A549 (cell line): ENCODE measurements around the gene KLF16.

Source experiments
- BHLHE40 ChIP-seq: IDR thresholded peaks from 2 replicates; pipeline ENCODE4 v1.6.1; 2012; ENCODE audit warnings: low read depth, low read length, inconsistent platforms
- CEBPB ChIP-seq, 2 experiments: fragments of >200 bp in 1 of 2; sonication (Bioruptor Twin) in 1 of 2; formaldehyde crosslinking in 1 of 2; IDR thresholded peaks; 2 replicates each; pipeline ENCODE4 v1.6.1; 2012 to 2016
- EHMT2 ChIP-seq: fragments of 200-600 bp; sonication (generic); IDR thresholded peaks from 2 replicates; pipeline ENCODE4 v1.6.1; 2016; ENCODE audit warnings: antibody characterized with exemption, low read depth, mild to moderate bottlenecking, moderate library complexity
- GATA3 ChIP-seq: IDR thresholded peaks from 2 replicates; pipeline ENCODE4 v1.6.1; 2012; ENCODE audit warnings: borderline replicate concordance
- KDM5A ChIP-seq: fragments of 200-600 bp; sonication (generic); IDR thresholded peaks from 2 replicates; pipeline ENCODE4 v1.6.1; 2016; ENCODE audit warnings: antibody characterized with exemption, mild to moderate bottlenecking
- MAFK ChIP-seq: fragments of 450-650 bp; IDR thresholded peaks from 2 replicates; pipeline ENCODE4 v1.6.1; 2014; ENCODE audit not compliant: partially characterized antibody
- NR3C1 ChIP-seq: fragments of >200 bp; sonication (Bioruptor Twin); formaldehyde crosslinking; IDR thresholded peaks from 3 replicates; pipeline ENCODE4 v1.6.1; 2017
- POLR2AphosphoS2 ChIP-seq: conservative IDR thresholded peaks from 2 replicates; pipeline ENCODE4 v1.6.1; 2012; ENCODE audit warnings: low read length, improper control_type of control experiment, inconsistent platforms
- RAD21 ChIP-seq, 2 experiments: fragments of >200 bp in 1 of 2; sonication (Bioruptor Twin) in 1 of 2; formaldehyde crosslinking in 1 of 2; IDR thresholded peaks in 1 of 2; conservative IDR thresholded peaks in 1 of 2; 2 replicates in 1 of 2; 3 replicates in 1 of 2; pipeline ENCODE4 v1.6.1; 2012 to 2018; ENCODE audit warnings: inconsistent platforms in 1 of 2
- TF ChIP-seq, protein P1 (sequence below): fragments of >200 bp; sonication (Bioruptor Twin); formaldehyde crosslinking; IDR thresholded peaks from 3 replicates; pipeline ENCODE4 v1.5.1; 2016
- TF ChIP-seq, protein P2 (sequence below): fragments of 450-650 bp; IDR thresholded peaks from 2 replicates; pipeline ENCODE4 v1.6.1; 2014; ENCODE audit warnings: antibody characterized with exemption
- TF ChIP-seq, protein P3 (sequence below): fragments of 250-450 bp; sonication (Bioruptor Pico); IDR thresholded peaks from 2 replicates; pipeline ENCODE4 v1.5.0; 2021; ENCODE audit warnings: mild to moderate bottlenecking, moderate library complexity, borderline replicate concordance
- TF ChIP-seq, protein P4 (sequence below): IDR thresholded peaks from 2 replicates; pipeline ENCODE4 v1.6.1; 2012

DNA sequence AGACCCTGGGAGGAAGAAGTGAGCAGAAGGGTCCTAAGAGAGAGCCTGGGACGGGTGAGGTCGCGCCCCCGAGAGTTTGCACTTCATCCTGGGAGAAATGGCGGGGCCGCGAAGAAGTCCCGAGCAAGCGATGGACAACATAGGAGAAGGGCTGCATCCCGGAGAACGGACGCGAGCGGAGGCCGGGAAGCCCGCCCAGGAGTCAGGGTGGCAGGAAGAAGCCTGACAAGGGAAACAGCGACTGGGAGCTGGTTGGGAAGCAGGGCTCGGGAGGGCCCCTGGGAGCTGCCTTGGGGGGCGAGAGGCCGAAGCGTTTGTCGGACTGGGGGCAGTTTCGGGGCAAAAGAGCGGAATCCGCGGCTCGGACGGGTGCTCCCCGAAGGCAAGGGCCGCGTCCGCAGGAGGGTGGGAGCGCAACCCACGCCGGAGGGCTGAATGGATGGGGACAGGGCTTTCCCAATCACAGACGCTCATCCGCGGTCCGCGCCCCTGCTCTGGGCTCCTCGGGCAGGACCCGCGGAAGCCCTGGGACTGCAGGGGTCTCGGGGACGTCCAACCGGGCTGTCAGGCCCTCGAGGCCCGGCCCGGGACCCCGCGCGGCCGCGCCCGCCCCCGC is 21.4 kb upstream of the KLF16 start:
- TF ChIP-seq, protein P1, sequence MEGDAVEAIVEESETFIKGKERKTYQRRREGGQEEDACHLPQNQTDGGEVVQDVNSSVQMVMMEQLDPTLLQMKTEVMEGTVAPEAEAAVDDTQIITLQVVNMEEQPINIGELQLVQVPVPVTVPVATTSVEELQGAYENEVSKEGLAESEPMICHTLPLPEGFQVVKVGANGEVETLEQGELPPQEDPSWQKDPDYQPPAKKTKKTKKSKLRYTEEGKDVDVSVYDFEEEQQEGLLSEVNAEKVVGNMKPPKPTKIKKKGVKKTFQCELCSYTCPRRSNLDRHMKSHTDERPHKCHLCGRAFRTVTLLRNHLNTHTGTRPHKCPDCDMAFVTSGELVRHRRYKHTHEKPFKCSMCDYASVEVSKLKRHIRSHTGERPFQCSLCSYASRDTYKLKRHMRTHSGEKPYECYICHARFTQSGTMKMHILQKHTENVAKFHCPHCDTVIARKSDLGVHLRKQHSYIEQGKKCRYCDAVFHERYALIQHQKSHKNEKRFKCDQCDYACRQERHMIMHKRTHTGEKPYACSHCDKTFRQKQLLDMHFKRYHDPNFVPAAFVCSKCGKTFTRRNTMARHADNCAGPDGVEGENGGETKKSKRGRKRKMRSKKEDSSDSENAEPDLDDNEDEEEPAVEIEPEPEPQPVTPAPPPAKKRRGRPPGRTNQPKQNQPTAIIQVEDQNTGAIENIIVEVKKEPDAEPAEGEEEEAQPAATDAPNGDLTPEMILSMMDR, result no peak
- TF ChIP-seq KDM5A, result no peak
- TF ChIP-seq, protein P2, sequence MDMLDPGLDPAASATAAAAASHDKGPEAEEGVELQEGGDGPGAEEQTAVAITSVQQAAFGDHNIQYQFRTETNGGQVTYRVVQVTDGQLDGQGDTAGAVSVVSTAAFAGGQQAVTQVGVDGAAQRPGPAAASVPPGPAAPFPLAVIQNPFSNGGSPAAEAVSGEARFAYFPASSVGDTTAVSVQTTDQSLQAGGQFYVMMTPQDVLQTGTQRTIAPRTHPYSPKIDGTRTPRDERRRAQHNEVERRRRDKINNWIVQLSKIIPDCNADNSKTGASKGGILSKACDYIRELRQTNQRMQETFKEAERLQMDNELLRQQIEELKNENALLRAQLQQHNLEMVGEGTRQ, result no peak
- TF ChIP-seq, protein P3, sequence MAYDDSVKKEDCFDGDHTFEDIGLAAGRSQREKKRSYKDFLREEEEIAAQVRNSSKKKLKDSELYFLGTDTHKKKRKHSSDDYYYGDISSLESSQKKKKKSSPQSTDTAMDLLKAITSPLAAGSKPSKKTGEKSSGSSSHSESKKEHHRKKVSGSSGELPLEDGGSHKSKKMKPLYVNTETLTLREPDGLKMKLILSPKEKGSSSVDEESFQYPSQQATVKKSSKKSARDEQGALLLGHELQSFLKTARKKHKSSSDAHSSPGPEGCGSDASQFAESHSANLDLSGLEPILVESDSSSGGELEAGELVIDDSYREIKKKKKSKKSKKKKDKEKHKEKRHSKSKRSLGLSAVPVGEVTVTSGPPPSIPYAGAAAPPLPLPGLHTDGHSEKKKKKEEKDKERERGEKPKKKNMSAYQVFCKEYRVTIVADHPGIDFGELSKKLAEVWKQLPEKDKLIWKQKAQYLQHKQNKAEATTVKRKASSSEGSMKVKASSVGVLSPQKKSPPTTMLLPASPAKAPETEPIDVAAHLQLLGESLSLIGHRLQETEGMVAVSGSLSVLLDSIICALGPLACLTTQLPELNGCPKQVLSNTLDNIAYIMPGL (CRISPR knock-in tag), result no peak
- no peak for TF ChIP-seq GATA3
- no peak for TF ChIP-seq CEBPB (IDR thresholded peaks at IDR 0.05)
- no peak for TF ChIP-seq MAFK
- no peak for TF ChIP-seq EHMT2
- TF ChIP-seq NR3C1, result no peak
- TF ChIP-seq, protein P4, sequence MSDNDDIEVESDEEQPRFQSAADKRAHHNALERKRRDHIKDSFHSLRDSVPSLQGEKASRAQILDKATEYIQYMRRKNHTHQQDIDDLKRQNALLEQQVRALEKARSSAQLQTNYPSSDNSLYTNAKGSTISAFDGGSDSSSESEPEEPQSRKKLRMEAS, result no peak
- TF ChIP-seq BHLHE40, result no peak
- no peak for TF ChIP-seq RAD21 (conservative IDR thresholded peaks at IDR 0.05 in 1 of 2, IDR thresholded peaks at IDR 0.05 in 1 of 2)
- TF ChIP-seq POLR2AphosphoS2, result no peak
